KMS-11 (cell line): Measurements from ENCODE around the gene FARS2.
"Not testable (repeated sequence)": the region's sequence is repeated elsewhere in the genome, so short reads cannot be mapped to it uniquely, and the experiment has no call there.

Source experiments
- H2AFZ ChIP-seq: fragments of 200-600 bp; sonication (generic); 2 replicates; pipeline ENCODE4 v1.6.1; 2016; ENCODE audit warnings: antibody characterized with exemption, mixed run types, low read depth
- H3K27ac ChIP-seq: fragments of 200-600 bp; sonication (generic); 2 replicates; pipeline ENCODE4 v1.6.1; 2016; ENCODE audit warnings: mild to moderate bottlenecking, mixed run types
- H3K27me3 ChIP-seq: fragments of 200-600 bp; sonication (generic); 2 replicates; pipeline ENCODE4 v1.6.1; 2017; ENCODE audit warnings: mild to moderate bottlenecking, low read depth, mixed run types, moderate library complexity; ENCODE audit not compliant: insufficient read depth
- H3K36me3 ChIP-seq: fragments of 200-600 bp; sonication (generic); 2 replicates; pipeline ENCODE4 v1.6.1; 2017; ENCODE audit warnings: mild to moderate bottlenecking, mixed run types; ENCODE audit not compliant: insufficient read depth
- H3K4me1 ChIP-seq: fragments of 200-600 bp; sonication (generic); 2 replicates; pipeline ENCODE4 v1.6.1; 2016; ENCODE audit warnings: mild to moderate bottlenecking, low read depth, mixed run types; ENCODE audit not compliant: poor library complexity, severe bottlenecking
- H3K4me2 ChIP-seq: fragments of 200-600 bp; sonication (generic); 2 replicates; pipeline ENCODE4 v1.7.0; 2016; ENCODE audit warnings: mild to moderate bottlenecking, mixed run types
- H3K4me3 ChIP-seq: fragments of 200-600 bp; sonication (generic); IDR thresholded peaks from 2 replicates; pipeline ENCODE4 v1.6.1; 2017; ENCODE audit warnings: low read depth, low read length, mixed read lengths; ENCODE audit not compliant: insufficient read depth
- H3K79me2 ChIP-seq: fragments of 200-600 bp; sonication (generic); 2 replicates; pipeline ENCODE4 v1.6.1; 2016; ENCODE audit warnings: low read depth, mixed run types; ENCODE audit not compliant: insufficient read depth
- H3K9ac ChIP-seq: fragments of 200-600 bp; sonication (generic); 2 replicates; pipeline ENCODE4 v1.6.1; 2016; ENCODE audit warnings: mild to moderate bottlenecking, mixed run types
- H4K20me1 ChIP-seq: fragments of 200-600 bp; sonication (generic); 2 replicates; pipeline ENCODE4 v1.6.1; 2016; ENCODE audit warnings: mild to moderate bottlenecking, mixed run types; ENCODE audit not compliant: insufficient read depth
- TF ChIP-seq, protein P1 (sequence below): fragments of 200-600 bp; sonication (generic); conservative IDR thresholded peaks from 2 replicates; pipeline ENCODE4 v1.6.1; 2017; ENCODE audit warnings: low read depth, mild to moderate bottlenecking, antibody characterized with exemption, low read length, moderate library complexity, mixed read lengths

The FARS2 gene

DNA sequence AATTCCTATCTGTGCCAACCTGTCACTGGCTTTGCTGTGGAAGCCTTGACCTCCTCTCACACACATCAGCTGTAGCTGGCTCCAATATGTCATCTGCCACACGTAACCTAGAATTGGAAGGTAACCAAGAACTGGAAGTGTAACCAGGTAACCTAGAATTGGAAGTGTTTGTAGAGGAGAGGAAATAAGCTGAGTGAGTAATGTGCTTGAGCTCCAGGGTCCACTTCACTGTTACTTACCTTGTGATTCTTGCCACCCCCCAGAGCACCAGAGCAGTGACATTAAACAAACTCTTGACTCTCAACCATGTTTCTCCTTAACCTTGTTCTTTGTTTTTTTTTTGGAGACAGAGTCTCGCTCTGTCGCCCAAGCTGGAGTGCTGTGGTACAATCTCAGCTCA, 394.9 kb downstream of the FARS2 start:
- Histone ChIP-seq H3K4me2 (no peak overlapping the region), H3K27ac (no peak overlapping the region), H3K27me3 (no peaks in the 10 kb centered on the region), H3K4me3 (no peak overlapping the region), H3K36me3 (no peaks in the 10 kb centered on the region), H4K20me1 (no peaks in the 10 kb centered on the region), H3K9ac (no peak overlapping the region), H3K79me2 (no peaks in the 10 kb centered on the region), H2AFZ (no peak overlapping the region), H3K4me1 (no peaks in the 10 kb centered on the region)
- TF ChIP-seq, protein P1, sequence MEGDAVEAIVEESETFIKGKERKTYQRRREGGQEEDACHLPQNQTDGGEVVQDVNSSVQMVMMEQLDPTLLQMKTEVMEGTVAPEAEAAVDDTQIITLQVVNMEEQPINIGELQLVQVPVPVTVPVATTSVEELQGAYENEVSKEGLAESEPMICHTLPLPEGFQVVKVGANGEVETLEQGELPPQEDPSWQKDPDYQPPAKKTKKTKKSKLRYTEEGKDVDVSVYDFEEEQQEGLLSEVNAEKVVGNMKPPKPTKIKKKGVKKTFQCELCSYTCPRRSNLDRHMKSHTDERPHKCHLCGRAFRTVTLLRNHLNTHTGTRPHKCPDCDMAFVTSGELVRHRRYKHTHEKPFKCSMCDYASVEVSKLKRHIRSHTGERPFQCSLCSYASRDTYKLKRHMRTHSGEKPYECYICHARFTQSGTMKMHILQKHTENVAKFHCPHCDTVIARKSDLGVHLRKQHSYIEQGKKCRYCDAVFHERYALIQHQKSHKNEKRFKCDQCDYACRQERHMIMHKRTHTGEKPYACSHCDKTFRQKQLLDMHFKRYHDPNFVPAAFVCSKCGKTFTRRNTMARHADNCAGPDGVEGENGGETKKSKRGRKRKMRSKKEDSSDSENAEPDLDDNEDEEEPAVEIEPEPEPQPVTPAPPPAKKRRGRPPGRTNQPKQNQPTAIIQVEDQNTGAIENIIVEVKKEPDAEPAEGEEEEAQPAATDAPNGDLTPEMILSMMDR, result no peak

DNA sequence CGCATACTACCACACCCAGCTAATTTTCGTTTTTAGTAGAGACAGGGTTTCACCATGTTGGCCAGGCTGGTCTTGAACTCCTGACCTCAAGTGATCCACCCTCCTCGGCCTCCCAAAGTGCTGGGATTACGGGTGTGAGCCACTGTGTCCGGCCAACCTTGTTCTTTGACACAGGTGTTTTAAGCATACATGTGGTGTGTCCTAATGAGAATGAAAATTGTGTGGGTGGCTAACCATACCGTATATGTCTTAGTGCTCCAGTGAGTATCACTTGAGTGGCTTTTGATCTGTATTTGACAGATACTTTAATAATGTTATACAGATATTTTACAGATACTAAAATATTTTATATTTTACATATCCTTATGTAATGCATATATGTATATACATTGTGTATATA, 395.4 kb downstream of the FARS2 start:
- H3K79me2 ChIP-seq, H3K4me3 ChIP-seq, H3K27me3 ChIP-seq, H4K20me1 ChIP-seq, H3K4me1 ChIP-seq, H3K27ac ChIP-seq, H3K4me2 ChIP-seq, H3K36me3 ChIP-seq, H2AFZ ChIP-seq, H3K9ac ChIP-seq: not testable (repeated sequence)

DNA sequence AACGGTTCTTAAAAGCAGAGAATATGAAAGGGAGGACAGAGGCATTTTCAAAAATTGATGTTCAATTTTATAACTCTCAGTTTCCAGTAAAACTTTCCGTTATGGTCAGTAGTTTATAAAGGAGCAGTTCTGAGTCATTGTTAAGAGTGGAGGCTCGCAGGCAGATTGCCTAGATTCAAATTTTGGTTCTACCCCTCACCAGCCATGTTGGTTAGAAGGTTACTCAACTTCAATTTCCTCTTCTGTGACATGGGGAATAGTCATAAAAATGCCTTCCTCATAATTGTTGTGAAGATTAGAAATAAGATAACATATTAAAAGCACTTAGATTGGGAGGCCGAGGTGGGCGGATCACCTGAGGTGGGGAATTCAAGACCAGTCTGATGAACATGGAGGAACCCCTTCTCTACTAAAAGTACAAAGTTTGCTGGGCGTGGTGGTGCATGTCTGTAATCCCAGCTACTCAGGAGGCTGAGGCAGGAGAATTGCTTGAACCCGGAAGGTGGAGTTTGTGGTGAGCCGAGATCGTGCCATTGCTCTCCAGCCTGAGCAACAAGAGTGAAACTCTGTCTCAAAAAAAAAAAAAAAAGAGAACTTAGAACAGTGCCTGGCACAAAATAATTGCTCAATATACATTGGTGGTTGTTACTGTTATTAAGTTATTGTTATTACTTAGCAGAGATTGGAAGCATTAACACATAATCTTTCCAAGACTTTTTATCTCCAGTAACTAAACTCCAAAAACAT, 396.5 kb downstream of the FARS2 start:
- Histone ChIP-seq H3K27ac (no peak overlapping the region), H2AFZ (no peak overlapping the region), H3K27me3 (no peaks in the 10 kb centered on the region), H4K20me1 (no peaks in the 10 kb centered on the region), H3K9ac (no peak overlapping the region), H3K79me2 (no peaks in the 10 kb centered on the region), H3K36me3 (no peaks in the 10 kb centered on the region), H3K4me3 (no peak overlapping the region), H3K4me2 (no peak overlapping the region), H3K4me1 (no peaks in the 10 kb centered on the region)
- TF ChIP-seq, protein P1, result no peak

DNA sequence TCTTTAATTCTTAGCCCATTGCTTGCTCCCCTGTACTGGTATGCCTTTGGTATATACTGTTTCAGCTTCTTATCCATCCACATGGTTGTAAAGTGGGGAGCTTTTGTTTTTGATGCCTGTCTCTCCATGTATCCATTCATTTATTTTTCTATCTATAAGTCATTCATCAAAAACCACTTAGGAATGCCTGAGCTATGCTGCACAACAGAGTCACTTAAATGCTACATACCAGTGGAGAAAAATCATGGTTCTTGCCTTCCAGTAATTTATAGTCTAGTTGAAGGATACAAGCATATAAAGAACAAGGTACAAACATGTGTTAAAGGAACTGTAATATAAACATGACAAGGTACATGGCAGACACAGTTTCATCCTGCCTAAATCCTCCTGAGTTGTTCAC, 398.2 kb downstream of the FARS2 start:
- no peak overlapping the region for H3K4me3 ChIP-seq
- TF ChIP-seq, protein P1, result no peak
- no peaks in the 10 kb centered on the region for H4K20me1 ChIP-seq
- H3K4me1 ChIP-seq, result no peaks in the 10 kb centered on the region
- no peaks in the 10 kb centered on the region for H3K36me3 ChIP-seq
- no peaks in the 10 kb centered on the region for H3K27me3 ChIP-seq
- no peak overlapping the region for H2AFZ ChIP-seq
- no peak overlapping the region for H3K4me2 ChIP-seq
- H3K9ac ChIP-seq, result no peak overlapping the region
- no peaks in the 10 kb centered on the region for H3K79me2 ChIP-seq
- no peak overlapping the region for H3K27ac ChIP-seq

DNA sequence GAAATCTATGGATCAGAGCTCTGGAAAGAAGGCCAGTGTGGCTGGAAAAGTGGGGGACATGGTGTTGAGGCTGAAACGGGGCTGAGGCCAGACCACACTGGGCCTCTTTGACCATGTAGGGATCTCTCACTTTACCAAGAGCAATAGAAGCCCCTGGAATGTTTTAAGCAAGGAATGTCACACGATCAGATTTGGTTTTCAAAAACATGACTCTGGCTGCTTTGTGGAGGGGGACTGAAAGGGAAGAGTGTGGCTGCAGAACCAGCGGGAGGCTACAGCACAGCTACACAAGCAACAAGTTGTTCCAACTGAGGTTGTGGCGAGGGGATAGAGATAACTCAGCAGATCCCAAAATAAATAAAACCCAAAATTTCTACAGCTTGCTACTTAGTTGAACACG, 399.5 kb downstream of the FARS2 start:
- no peak overlapping the region for H3K4me3 ChIP-seq
- no peak overlapping the region for H3K4me2 ChIP-seq
- H3K79me2 ChIP-seq, result no peaks in the 10 kb centered on the region
- no peak overlapping the region for H3K27ac ChIP-seq
- no peaks in the 10 kb centered on the region for H3K36me3 ChIP-seq
- TF ChIP-seq, protein P1, result no peak
- H3K4me1 ChIP-seq, result no peaks in the 10 kb centered on the region
- H3K27me3 ChIP-seq, result no peaks in the 10 kb centered on the region
- no peak overlapping the region for H3K9ac ChIP-seq
- no peak overlapping the region for H2AFZ ChIP-seq
- H4K20me1 ChIP-seq, result no peaks in the 10 kb centered on the region
